ENCODE results near the gene PHKG1. TPM values are rescaled to one million over a fixed set of nuclear protein-coding genes. Genes with fewer than 3 reads are reported as not detected.

PHKG1 gene
- total RNA-seq, 1 experiment from 2014 or later: 1.2 TPM

DNA sequence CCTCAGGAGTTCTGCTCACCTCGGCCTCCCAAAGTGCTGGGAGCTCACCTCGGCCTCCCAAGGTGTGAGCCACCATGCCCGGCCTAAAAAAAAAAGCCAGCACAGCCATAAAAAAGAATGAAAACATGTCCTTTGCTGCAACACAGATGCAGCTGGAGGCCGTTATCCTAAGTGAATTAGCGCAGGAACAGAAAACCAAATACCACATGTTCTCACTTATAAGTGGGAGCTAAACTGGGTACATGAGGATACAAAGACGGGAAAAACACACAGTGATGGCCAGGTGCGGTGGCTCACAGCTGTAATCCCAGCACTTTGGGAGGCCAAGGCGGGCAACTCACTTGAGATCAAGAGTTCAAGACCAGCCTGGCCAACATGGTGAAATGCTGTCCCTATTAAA lies 62.4 kb downstream of the PHKG1 start:
- ChIA-PET POLR2A (interaction anchor here (1.2 kb wide), 1 partner anchor 20 kb away, joined by 5 read pairs; no protein-coding TSS in a partner anchor), CTCF (interaction anchor here (0.6 to 1.4 kb wide), 2 partner anchors 17 to 66 kb away, joined by 3 read pairs; no protein-coding TSS in a partner anchor)
- Mint-ChIP-seq H3K27me3 (ENCODE audit: insufficient read depth, unreplicated experiment) (no peaks in the 10 kb centered on the region), H3K4me3 (ENCODE audit: unreplicated experiment) (no peak overlapping the region), H3K9me3 (ENCODE audit: unreplicated experiment) (no peaks in the 10 kb centered on the region), H3K27ac (ENCODE audit: low read depth, unreplicated experiment) (no peak overlapping the region), H3K4me1 (ENCODE audit: insufficient read depth, unreplicated experiment) (peaks cover 14% of the 10 kb centered on the region), H3K36me3 (ENCODE audit: insufficient read depth, unreplicated experiment) (peaks cover 76% of the 10 kb centered on the region)
- DNase-seq (ENCODE audit: unreplicated experiment): no peak
- intact Hi-C loops (cut with micrococcal nuclease): no loop called here
- BruUV-seq (replicated peaks): no TSS peak
- no peak for TF ChIP-seq CTCF (IDR thresholded peaks at IDR 0.05; ENCODE audit: unreplicated experiment)

Other genes starting within 250 kb of the PHKG1 start
- not detected in 2 replicates for gene SEPTIN14, start 230.2 kb downstream of the PHKG1 start, total RNA-seq (2022)
- gene ZNF713, start 205.5 kb downstream of the PHKG1 start, total RNA-seq (2022): 1.3 and 1.5 TPM in 2 replicates
- gene MRPS17, start 141.1 kb downstream of the PHKG1 start, total RNA-seq (2022): 31.0 and 36.9 TPM in 2 replicates
- 57.9 and 62.8 TPM in 2 replicates for gene NIPSNAP2, start 128.4 kb downstream of the PHKG1 start, total RNA-seq (2022)
- 49.4 and 56.6 TPM in 2 replicates for gene PSPH, start 41.5 kb downstream of the PHKG1 start, total RNA-seq (2022)
- gene CCT6A, start 41.2 kb downstream of the PHKG1 start, total RNA-seq (2022): 208 and 222 TPM in 2 replicates
- 142 and 159 TPM in 2 replicates for gene SUMF2, start 28.7 kb downstream of the PHKG1 start, total RNA-seq (2022)
- gene CHCHD2, start 13.5 kb upstream of the PHKG1 start, total RNA-seq (2022): 564 and 712 TPM in 2 replicates
- gene NUPR2, start 23.5 kb upstream of the PHKG1 start, total RNA-seq (2022): not detected in 2 replicates

Data from MCF 10A (cell line).